Measurements from ENCODE around the gene SOX6. TPM values are rescaled to one million over a fixed set of nuclear protein-coding genes. Genes with fewer than 3 reads are reported as not detected.
"Not testable (repeated sequence)": the region's sequence is repeated elsewhere in the genome, so short reads cannot be mapped to it uniquely, and the experiment has no call there.

SOX6 gene
- total RNA-seq, 1 donor from 2014 or later, result not detected

DNA sequence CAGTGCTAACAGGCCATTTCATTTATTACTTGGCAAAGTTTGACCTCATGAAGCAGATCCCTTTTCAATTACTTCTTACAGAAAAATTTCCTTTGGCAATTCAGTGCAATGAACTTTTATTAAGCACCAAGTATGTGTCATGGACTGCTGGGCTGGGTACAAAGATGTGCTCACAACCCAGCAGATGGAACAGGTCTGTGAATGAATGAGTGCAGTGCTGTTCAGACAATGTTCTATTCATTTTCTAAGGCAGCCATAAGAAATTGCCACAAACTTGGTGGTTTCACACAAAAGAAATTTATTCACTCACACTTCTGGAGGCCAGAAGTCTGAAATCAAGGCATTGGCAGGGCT, 428.5 kb downstream of the SOX6 start:
- Mint-ChIP-seq H3K27me3 (ENCODE audit: insufficient read depth) (peaks cover 2% of the 10 kb centered on the region), H3K36me3 (ENCODE audit: low read depth) (no peaks in the 10 kb centered on the region), H3K27ac (no peak overlapping the region), H3K9me3 (no peaks in the 10 kb centered on the region), H3K4me3 (no peak overlapping the region), H3K4me1 (ENCODE audit: low read depth) (no peaks in the 10 kb centered on the region)
- intact Hi-C loops (cut with micrococcal nuclease), result no loop called here
- DNase-seq (ENCODE audit: low spot score), result no peak

DNA sequence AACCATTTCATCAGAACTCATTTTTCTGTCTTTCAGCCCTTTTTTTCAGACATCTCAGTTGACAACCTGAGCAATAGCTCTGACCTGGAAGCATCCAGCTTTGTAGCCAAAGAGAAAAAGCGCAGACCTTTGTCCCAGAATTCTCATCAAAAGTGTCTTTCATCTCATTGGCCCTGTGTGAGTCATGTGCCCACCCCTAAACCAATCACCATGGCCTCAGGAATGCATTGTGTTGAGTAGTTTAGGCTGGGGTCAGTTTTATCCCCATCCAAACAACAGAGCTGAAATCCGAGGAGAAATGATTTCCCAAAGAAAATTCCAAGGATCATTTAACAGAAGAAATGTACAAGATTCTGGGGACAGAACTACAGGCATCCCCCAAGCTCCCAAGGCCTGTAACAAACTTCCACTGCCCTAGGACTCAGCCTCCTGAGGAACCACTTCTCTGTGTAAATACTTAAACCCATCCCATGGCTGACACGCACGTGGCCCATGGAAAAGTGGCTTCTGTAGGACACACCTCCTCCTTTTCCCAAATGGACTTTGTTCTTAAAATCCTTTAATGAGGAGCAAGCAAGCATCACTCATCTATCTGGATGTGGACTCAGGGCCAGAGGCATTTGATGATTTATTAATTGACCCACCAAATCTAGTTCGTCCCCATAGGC, 429.0 kb downstream of the SOX6 start:
- H3K9me3 Mint-ChIP-seq, result no peaks in the 10 kb centered on the region
- intact Hi-C loops (cut with micrococcal nuclease), result no loop called here
- DNase-seq (ENCODE audit: low spot score), result no peak
- H3K36me3 Mint-ChIP-seq (ENCODE audit: low read depth), result no peaks in the 10 kb centered on the region
- peaks cover 2% of the 10 kb centered on the region for H3K27me3 Mint-ChIP-seq (ENCODE audit: insufficient read depth)
- H3K27ac Mint-ChIP-seq, result no peak overlapping the region
- H3K4me1 Mint-ChIP-seq (ENCODE audit: low read depth), result no peaks in the 10 kb centered on the region
- H3K4me3 Mint-ChIP-seq, result no peak overlapping the region

DNA sequence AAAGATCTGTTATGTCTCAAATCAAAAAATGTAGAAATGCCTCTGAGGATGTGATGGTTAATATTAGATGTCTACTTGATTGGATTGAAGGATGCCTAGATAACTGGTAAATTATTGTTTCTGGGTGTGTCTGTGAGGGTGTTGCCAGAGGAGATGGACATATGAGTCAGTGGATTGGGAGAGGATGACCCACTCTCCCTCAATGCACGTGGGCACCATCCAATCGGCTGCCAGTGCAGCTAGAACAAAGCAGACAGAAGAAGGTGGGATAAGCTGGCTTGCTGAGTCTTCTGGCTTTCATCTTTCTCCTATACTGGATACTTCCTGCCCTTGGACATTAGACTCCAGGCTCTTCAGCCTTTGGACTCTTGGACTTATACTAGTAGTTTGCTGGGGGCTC, 430.3 kb downstream of the SOX6 start:
- Mint-ChIP-seq H3K4me1 (ENCODE audit: low read depth) (no peaks in the 10 kb centered on the region), H3K27me3 (ENCODE audit: insufficient read depth) (peaks cover 2% of the 10 kb centered on the region), H3K4me3 (no peak overlapping the region), H3K36me3 (ENCODE audit: low read depth) (no peaks in the 10 kb centered on the region), H3K9me3 (no peaks in the 10 kb centered on the region), H3K27ac (no peak overlapping the region)
- intact Hi-C loops (cut with micrococcal nuclease), result no loop called here
- no peak for DNase-seq (ENCODE audit: low spot score)

DNA sequence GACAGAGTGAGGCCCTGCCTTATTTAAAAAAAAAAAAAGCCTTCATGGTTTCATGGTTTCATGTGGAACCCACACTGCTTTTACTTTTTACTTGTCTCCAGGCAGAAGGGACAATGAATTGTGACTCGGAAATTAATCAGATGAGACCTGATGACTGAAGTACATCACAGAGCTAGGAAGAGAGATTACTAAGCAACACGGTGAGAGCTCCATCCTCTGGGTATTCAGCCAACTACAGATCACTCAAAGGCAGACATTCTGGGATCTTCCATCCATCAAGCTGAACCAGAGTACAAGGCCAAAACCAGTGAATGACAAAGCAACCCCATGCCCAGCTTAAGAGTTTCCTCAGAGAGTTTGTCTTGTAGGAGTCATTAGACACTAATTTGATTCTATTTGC, 433.2 kb downstream of the SOX6 start:
- H3K4me1 Mint-ChIP-seq (ENCODE audit: low read depth), result no peaks in the 10 kb centered on the region
- intact Hi-C loops (cut with micrococcal nuclease), result no loop called here
- H3K27ac Mint-ChIP-seq, result no peak overlapping the region
- H3K4me3 Mint-ChIP-seq, result no peak overlapping the region
- no peaks in the 10 kb centered on the region for H3K36me3 Mint-ChIP-seq (ENCODE audit: low read depth)
- H3K9me3 Mint-ChIP-seq, result no peaks in the 10 kb centered on the region
- H3K27me3 Mint-ChIP-seq (ENCODE audit: insufficient read depth), result peaks cover under 1% of the 10 kb centered on the region
- DNase-seq (ENCODE audit: low spot score), result no peak

DNA sequence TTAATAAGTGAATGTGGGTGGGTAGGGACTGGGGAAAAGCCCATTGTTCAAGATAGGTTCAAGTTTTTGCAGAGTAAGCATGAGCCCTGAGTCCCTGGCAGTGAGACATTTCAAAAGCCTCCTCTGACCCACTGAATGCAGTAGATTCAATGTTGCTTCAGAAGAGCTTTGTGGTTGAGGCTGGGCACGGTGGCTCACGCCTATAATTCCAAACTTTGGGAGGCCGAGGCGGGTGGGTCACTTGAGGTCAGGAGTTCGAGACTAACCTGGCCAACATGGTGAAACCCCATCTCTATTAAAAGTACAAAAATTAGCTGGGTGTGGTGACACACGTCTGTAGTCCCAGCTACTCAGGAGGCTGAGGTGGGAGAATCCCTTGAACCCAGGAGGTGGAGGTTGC, 433.6 kb downstream of the SOX6 start:
- DNase-seq (ENCODE audit: low spot score); H3K27me3 Mint-ChIP-seq (ENCODE audit: insufficient read depth); H3K27ac Mint-ChIP-seq; H3K4me3 Mint-ChIP-seq; H3K4me1 Mint-ChIP-seq (ENCODE audit: low read depth); H3K9me3 Mint-ChIP-seq; intact Hi-C loops (cut with micrococcal nuclease); H3K36me3 Mint-ChIP-seq (ENCODE audit: low read depth): not testable (repeated sequence)

DNA sequence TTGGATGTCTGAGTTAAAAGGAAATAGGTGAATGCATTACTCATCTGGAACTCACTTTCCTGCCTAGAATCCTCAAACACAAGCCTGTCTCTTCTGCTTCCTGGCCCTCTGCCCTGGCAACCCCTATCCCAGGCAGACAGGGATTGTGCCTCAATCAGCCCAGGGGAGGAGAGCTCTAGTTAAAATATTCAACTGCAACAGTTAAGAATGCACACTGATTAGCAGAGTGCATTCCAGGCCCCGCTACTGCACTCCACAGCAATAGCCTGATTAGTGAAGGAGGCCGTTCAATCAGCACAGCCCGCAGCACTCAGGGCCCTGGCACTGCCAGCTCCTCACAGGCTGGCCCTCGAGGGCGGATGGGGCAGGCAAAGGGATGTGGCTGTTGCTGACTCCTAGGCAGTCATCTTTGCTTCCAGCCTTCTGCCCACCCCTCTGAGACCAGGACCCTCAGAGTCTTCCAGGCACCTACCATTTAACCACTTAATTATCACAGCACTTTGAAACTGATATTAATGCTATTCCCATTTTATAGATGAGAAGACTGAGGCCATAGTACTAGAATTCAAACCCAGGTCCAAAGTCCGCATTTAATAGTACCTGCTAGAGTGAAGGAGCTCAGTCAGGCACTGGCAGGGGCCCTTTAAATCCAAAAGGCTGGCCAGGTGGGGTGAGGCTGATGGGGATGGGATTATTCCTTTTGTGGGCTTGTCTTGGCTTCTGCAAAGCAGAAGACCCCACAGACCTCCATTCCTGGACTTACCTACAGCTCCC, 435.3 kb downstream of the SOX6 start:
- intact Hi-C loops (cut with micrococcal nuclease), result no loop called here

DNA sequence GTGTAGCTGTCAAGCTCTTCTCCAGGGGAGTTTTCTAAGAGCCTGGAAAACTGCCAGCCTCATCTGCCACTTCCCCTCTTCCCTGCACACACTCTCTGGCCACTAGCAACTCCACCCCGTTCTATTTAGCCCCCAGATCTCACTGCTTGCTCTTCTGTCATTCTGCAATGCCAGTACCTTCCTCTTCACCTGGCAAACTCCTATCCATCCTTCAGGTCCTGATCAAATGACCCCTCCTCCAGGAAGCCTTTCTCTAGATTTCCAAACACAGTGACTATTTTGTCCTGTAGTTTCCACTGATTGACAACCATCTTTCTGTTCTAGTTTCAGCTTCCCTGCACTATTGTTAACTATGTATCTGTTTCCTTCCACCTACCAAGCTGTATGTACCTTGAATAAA, 437.7 kb downstream of the SOX6 start:
- H3K36me3 Mint-ChIP-seq (ENCODE audit: low read depth), result no peaks in the 10 kb centered on the region
- H3K9me3 Mint-ChIP-seq, result no peaks in the 10 kb centered on the region
- no peak for DNase-seq (ENCODE audit: low spot score)
- H3K27me3 Mint-ChIP-seq (ENCODE audit: insufficient read depth), result no peaks in the 10 kb centered on the region
- intact Hi-C loops (cut with micrococcal nuclease), result no loop called here
- H3K4me1 Mint-ChIP-seq (ENCODE audit: low read depth), result no peaks in the 10 kb centered on the region
- H3K27ac Mint-ChIP-seq, result no peak overlapping the region
- H3K4me3 Mint-ChIP-seq, result no peak overlapping the region

More for the DNA sequence above, 435.3 kb downstream of the SOX6 start:
- Mint-ChIP-seq H3K9me3 (no peaks in the 10 kb centered on the region), H3K27me3 (ENCODE audit: insufficient read depth) (no peaks in the 10 kb centered on the region), H3K27ac (no peak overlapping the region), H3K36me3 (ENCODE audit: low read depth) (no peaks in the 10 kb centered on the region), H3K4me3 (no peak overlapping the region), H3K4me1 (ENCODE audit: low read depth) (no peaks in the 10 kb centered on the region)
- DNase-seq (ENCODE audit: low spot score), result no peak

DNA sequence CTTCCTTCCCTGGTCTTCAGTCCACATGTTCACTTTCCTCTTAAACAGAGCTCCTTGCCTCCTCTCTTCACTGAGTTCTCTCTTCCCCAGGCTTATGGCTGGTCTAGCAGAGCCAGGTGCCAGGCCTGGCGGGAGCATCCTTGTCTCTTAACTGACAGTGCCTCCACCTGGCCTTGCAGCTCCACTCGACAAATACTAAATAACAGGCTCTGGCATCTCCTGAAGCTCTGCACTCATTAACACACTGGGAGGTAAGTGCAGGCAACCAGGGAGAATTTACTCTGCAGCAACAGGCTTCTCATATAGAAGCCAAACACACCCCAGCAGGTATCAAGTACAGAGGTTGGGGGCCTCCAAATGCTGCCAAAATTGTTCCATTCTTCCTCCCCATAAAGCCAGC, 438.1 kb downstream of the SOX6 start:
- Mint-ChIP-seq H3K9me3 (no peaks in the 10 kb centered on the region), H3K27ac (no peak overlapping the region), H3K36me3 (ENCODE audit: low read depth) (no peaks in the 10 kb centered on the region), H3K4me3 (no peak overlapping the region), H3K27me3 (ENCODE audit: insufficient read depth) (no peaks in the 10 kb centered on the region), H3K4me1 (ENCODE audit: low read depth) (no peaks in the 10 kb centered on the region)
- DNase-seq (ENCODE audit: low spot score), result no peak
- intact Hi-C loops (cut with micrococcal nuclease), result no loop called here

Measured in activated T-helper 1 cell treated with anti-CD3 and anti-CD28 coated beads, Interleukin-12 subunit alpha, Interleukin-12 subunit beta, Interleukin-2, Interleukin-4 antibody, amounts not matched to agents 30 ng/mL and 10 ng/mL and 1 ng/mL, durations not matched to agents 14 hours and 24 hours and 36 hours (primary cell).